ENCODE results near the gene ADAMTSL1. TPM values are rescaled to one million over a fixed set of nuclear protein-coding genes. Genes with fewer than 3 reads are reported as not detected.

Gene ADAMTSL1
- total RNA-seq, 1 donor from 2014 or later, result not detected

DNA sequence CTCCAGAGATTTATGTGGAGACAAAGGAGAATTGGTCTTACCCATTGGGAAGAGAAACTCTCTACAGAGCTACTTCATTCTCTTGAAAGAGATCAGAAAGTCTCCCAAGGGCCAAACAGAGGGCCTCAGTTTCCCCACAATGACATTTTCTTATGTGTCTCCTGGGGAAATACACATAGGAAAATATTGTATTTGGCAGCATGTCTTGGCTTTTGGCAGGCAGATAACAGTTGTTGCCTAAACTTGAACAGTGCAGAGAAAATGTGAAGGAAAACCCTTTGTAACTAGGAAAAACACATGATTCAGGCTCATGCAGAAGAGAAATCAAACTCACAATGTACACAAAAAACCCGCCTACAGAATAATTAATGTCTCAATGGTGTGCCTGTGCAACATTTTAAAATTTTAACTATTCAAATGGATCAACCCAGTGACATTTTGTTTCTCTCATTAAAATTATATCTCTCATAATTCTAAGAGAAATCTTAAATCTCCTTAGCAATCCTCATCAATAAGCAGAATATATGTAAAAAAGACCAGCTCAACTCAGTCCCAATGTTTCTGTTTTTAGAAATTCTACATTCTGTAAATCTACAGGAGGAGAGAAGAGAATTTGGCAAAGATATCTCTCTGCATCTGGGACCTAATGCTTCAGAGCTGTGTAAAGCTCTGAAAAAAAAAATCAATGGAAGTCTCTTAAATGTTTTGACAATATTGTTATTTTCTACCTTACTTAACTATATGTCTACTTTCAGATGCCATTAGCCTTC is 205.1 kb downstream of the ADAMTSL1 start:
- no peak overlapping the region for H3K4me3 Mint-ChIP-seq (ENCODE audit: low read depth)
- no peaks in the 10 kb centered on the region for H3K9me3 Mint-ChIP-seq

DNA sequence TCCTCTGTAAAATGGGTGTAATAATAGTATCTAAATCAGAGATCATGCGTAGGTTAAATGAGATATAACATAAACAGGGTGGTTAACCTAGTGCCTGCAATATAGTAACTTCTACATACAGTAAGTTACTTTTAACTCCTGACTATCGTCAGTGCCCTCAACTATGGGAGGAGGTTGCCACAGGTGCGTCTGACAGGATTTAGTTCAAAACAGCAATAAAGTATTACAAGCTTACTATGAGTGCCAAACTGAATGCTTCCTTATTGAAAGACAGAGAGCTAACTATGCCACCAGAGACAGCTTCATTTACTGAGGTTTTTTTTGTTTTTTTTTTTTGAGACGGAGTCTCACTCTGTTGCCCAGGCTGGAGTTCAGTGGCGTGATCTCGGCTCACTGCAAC is 209.0 kb downstream of the ADAMTSL1 start:
- no peaks in the 10 kb centered on the region for H3K9me3 Mint-ChIP-seq
- H3K4me3 Mint-ChIP-seq (ENCODE audit: low read depth), result no peak overlapping the region
- DNase-seq (ENCODE audit: low spot score), result no peak
- no peaks in the 10 kb centered on the region for H3K36me3 Mint-ChIP-seq (ENCODE audit: low read depth)
- intact Hi-C loops (cut with micrococcal nuclease), result no loop called here
- no peaks in the 10 kb centered on the region for H3K27me3 Mint-ChIP-seq (ENCODE audit: low read depth)
- H3K27ac Mint-ChIP-seq, result no peak overlapping the region
- H3K4me1 Mint-ChIP-seq (ENCODE audit: low read depth), result no peaks in the 10 kb centered on the region

More for the DNA sequence above, 205.1 kb downstream of the ADAMTSL1 start:
- intact Hi-C loops (cut with micrococcal nuclease), result no loop called here
- Mint-ChIP-seq H3K27ac (no peak overlapping the region), H3K27me3 (ENCODE audit: low read depth) (no peaks in the 10 kb centered on the region), H3K36me3 (ENCODE audit: low read depth) (no peaks in the 10 kb centered on the region), H3K4me1 (ENCODE audit: low read depth) (no peaks in the 10 kb centered on the region)
- no peak for DNase-seq (ENCODE audit: low spot score)

DNA sequence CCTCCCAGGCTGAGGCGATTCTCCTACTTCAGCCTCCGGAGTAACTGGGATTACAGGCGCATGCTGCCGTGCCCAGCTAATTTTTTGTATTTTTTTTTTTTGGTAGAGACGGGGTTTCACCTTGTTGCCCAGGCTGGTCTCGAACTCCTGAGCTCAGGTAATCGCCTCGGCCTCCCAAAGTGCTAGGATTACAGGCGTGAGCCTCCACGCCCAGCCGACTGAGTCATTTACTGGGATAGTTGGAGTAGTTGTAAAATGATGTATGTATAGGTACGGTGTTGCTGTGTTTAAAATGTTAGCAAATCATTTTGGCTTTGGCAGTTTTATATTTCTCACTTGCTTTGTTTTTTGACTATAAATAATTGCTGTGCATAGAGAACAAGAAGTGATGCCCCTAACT is 209.4 kb downstream of the ADAMTSL1 start:
- H3K27ac Mint-ChIP-seq, result no peak overlapping the region
- intact Hi-C loops (cut with micrococcal nuclease), result no loop called here
- no peaks in the 10 kb centered on the region for H3K36me3 Mint-ChIP-seq (ENCODE audit: low read depth)
- no peaks in the 10 kb centered on the region for H3K9me3 Mint-ChIP-seq
- no peaks in the 10 kb centered on the region for H3K27me3 Mint-ChIP-seq (ENCODE audit: low read depth)
- no peak for DNase-seq (ENCODE audit: low spot score)
- H3K4me3 Mint-ChIP-seq (ENCODE audit: low read depth), result no peak overlapping the region
- no peaks in the 10 kb centered on the region for H3K4me1 Mint-ChIP-seq (ENCODE audit: low read depth)

DNA sequence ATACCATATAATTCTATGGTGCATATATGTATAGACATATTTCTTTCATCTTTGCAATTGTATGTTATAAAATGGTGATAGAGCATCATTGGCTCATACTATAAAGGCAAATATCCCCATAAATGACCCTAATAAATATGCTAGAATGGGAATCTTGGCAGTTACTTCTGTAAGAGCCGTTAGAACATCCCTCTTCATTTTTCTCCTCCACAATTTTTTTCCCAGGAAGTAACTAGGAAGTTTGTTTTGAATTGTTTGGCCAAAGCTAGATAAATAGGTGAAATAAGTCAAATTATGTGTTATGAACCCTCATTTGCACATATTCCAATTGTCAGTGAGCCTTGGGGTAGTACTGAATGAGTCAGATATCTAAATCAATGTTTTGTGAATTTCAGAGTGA is 209.9 kb downstream of the ADAMTSL1 start:
- Mint-ChIP-seq H3K4me3 (ENCODE audit: low read depth) (no peak overlapping the region), H3K4me1 (ENCODE audit: low read depth) (no peaks in the 10 kb centered on the region), H3K9me3 (no peaks in the 10 kb centered on the region), H3K27me3 (ENCODE audit: low read depth) (no peaks in the 10 kb centered on the region), H3K27ac (no peak overlapping the region), H3K36me3 (ENCODE audit: low read depth) (no peaks in the 10 kb centered on the region)
- intact Hi-C loops (cut with micrococcal nuclease), result no loop called here
- DNase-seq (ENCODE audit: low spot score), result no peak

DNA sequence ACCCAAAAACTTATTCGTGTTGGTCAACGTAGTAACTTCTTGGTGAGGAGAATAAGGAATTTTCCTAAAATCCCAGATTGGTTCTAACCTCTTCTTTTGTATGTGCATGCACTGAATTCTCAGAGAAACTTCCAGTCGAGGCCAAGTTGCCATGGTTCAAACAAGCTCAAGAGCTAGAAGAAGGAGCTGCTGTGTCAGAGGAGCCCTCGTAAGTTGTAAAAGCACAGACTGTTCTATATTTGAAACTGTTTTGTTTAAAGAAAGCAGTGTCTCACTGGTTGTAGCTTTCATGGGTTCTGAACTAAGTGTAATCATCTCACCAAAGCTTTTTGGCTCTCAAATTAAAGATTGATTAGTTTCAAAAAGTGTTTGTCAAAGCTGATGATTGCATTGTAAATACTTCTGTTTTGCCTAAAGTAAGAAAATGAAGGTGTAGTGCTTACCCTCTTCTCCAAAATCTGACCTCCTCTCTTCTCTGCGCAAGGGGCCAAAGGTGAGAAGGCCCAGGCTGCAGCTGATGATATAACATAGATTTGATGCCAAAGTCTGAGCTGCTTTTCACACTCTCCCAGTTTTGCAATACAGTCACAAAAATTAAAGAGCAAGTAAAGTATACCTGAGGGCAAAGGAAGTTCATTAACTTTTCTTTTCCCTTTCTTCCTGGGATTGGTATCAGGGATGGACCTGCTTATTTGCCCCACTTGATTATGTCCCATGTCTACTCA is 210.8 kb downstream of the ADAMTSL1 start:
- no peaks in the 10 kb centered on the region for H3K36me3 Mint-ChIP-seq (ENCODE audit: low read depth)
- intact Hi-C loops (cut with micrococcal nuclease), result no loop called here
- no peaks in the 10 kb centered on the region for H3K4me1 Mint-ChIP-seq (ENCODE audit: low read depth)
- DNase-seq (ENCODE audit: low spot score), result no peak
- no peak overlapping the region for H3K27ac Mint-ChIP-seq
- H3K27me3 Mint-ChIP-seq (ENCODE audit: low read depth), result no peaks in the 10 kb centered on the region
- H3K4me3 Mint-ChIP-seq (ENCODE audit: low read depth), result no peak overlapping the region
- H3K9me3 Mint-ChIP-seq, result no peaks in the 10 kb centered on the region

DNA sequence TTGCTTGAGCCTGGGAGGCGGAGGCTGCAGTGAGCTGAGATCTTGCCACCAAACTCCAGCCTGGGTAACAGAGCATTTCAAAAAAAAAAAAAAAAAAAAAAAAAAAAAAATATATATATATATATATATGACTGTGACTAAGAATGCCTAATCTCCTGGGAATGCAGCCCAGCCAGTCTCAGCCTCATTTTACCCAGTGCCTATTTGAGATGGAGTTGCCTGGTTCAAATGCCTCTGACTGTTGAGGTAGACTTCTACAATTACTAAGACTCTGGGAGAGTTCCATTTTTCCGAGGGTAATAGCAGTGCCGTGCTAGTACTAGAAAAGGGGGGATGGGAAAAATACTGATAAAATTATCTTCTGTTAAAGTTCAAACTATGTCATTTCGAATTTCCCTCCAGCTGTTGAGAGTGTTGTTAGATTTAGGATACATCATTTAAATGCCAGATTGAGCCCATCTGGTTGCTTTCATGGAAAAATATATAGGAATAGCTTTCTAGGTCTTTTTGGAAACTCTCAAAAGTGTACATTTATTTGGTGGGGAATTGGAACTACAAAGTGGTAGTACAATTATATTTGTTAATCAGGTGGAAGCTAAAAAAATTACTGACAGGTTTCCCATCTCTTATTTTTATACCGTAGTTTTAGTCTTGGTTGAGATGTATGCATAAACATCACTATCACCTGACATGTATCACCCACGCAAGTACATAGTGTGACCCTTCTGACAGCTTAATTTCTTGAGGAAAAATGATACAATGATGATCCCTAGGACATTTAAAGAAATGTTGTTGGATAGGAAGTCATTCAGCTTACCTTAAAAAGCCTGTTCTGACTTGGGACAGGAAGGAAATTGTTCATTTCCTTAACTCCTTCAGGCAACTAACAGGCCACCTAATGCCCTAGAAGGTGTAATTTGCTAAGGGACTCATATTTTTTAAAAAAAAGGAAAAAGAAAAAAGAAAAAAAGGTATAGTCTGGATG is 214.9 kb downstream of the ADAMTSL1 start:
- Mint-ChIP-seq H3K4me1 (ENCODE audit: low read depth) (no peaks in the 10 kb centered on the region), H3K9me3 (no peaks in the 10 kb centered on the region), H3K27me3 (ENCODE audit: low read depth) (no peaks in the 10 kb centered on the region), H3K27ac (no peak overlapping the region), H3K4me3 (ENCODE audit: low read depth) (no peak overlapping the region), H3K36me3 (ENCODE audit: low read depth) (no peaks in the 10 kb centered on the region)
- DNase-seq (ENCODE audit: low spot score), result no peak
- intact Hi-C loops (cut with micrococcal nuclease), result no loop called here

DNA sequence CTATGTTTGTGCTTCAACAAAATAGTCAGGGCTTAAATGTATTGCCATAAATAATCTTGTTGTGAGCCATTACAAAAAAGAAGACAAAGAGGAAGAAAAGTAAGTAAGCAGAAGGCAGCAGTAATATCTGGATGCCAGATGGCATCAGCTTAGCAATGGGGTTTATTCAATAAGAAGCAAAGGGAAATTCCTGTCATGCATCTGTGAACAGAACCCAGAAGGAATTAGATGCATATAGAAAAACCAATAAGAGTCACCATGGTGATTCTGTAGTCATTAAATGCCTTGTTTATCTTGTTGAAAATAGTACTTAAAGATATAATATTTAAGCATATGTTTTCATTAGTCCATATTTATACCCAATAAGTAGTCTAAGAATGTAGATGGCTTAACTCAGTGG is 216.0 kb downstream of the ADAMTSL1 start:
- H3K36me3 Mint-ChIP-seq (ENCODE audit: low read depth), result no peaks in the 10 kb centered on the region
- no peaks in the 10 kb centered on the region for H3K4me1 Mint-ChIP-seq (ENCODE audit: low read depth)
- no peaks in the 10 kb centered on the region for H3K9me3 Mint-ChIP-seq
- H3K27ac Mint-ChIP-seq, result no peak overlapping the region
- no peaks in the 10 kb centered on the region for H3K27me3 Mint-ChIP-seq (ENCODE audit: low read depth)
- no peak for DNase-seq (ENCODE audit: low spot score)
- intact Hi-C loops (cut with micrococcal nuclease), result no loop called here
- H3K4me3 Mint-ChIP-seq (ENCODE audit: low read depth), result no peak overlapping the region

DNA sequence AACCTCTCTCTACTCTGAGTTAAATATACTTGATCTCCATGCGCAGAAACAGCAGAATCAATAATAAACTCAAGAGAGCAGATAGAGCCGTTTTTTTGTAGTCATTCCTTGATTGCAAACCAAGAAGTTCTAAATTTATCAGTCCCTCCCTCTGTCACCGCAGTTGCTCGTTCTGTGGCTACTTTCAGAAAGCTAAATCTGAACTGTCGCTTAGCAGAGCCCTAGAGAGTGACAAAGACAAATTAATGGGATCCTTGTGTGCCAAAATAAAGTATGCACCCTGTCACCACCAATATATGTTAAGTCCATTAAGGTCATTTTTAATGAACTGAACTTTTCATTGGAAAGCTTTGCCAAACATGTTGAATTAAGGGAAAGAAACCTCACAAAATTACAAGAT is 218.3 kb downstream of the ADAMTSL1 start:
- H3K4me3 Mint-ChIP-seq (ENCODE audit: low read depth), result no peak overlapping the region
- peaks cover 12% of the 10 kb centered on the region for H3K9me3 Mint-ChIP-seq
- no peak for DNase-seq (ENCODE audit: low spot score)
- no peaks in the 10 kb centered on the region for H3K36me3 Mint-ChIP-seq (ENCODE audit: low read depth)
- no peaks in the 10 kb centered on the region for H3K27me3 Mint-ChIP-seq (ENCODE audit: low read depth)
- H3K27ac Mint-ChIP-seq, result no peak overlapping the region
- H3K4me1 Mint-ChIP-seq (ENCODE audit: low read depth), result no peaks in the 10 kb centered on the region
- intact Hi-C loops (cut with micrococcal nuclease), result no loop called here

DNA sequence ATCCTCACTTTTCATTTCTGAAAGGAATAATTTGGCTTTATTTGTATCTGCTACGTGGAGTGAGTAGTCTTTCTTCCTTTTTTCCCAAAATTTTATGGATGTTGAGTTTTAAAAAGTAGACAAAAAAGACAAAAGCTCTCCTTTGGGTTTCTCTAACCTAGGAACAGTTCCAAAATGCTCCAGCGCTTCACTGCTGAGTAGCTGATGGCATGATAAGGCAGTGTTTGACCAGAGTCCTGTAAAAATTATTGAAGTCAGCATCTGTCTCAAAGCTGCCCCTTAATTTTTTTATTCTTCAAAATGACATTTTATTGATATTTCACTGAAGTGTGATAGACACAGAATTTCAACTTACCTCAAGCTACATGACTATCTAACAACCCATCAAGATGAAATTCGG is 219.0 kb downstream of the ADAMTSL1 start:
- no peak overlapping the region for H3K27ac Mint-ChIP-seq
- H3K27me3 Mint-ChIP-seq (ENCODE audit: low read depth), result no peaks in the 10 kb centered on the region
- intact Hi-C loops (cut with micrococcal nuclease), result no loop called here
- H3K36me3 Mint-ChIP-seq (ENCODE audit: low read depth), result no peaks in the 10 kb centered on the region
- H3K4me1 Mint-ChIP-seq (ENCODE audit: low read depth), result no peaks in the 10 kb centered on the region
- H3K9me3 Mint-ChIP-seq, result peaks cover 12% of the 10 kb centered on the region
- no peak overlapping the region for H3K4me3 Mint-ChIP-seq (ENCODE audit: low read depth)
- no peak for DNase-seq (ENCODE audit: low spot score)

DNA sequence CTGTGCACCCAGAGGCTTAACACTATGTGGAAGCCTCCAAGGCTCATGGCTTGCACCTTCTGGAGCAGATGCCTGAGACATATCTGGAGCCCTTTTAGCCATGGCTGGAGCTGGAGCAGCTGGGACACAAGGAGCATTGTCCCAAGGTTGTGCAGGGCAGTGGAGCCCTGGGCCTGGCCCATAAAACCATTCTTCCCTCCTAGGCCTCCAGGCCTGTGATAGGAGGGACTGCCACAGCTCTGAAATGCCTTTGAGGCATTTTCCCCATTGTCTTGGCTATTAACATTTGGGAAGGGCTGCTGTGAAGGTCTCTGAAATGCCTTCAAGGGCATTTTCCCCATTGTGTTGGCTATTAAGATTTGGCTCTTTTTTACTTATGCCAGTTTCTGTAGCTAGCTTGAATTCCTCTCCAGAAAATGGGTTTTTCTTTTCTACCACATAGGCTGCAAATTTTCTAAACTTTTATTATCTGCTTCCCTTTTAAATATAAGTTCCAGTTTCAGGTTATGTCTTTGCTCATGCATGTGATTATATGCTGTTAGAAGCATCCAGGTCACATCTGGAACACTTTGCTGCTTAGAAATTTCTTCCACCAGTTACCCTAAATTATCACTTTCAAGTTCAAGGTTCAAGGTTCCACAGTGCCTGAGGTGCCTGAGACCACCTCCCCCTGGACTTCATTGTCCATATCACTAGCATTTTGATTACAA is 221.2 kb downstream of the ADAMTSL1 start:
- Mint-ChIP-seq H3K4me1 (ENCODE audit: low read depth) (no peaks in the 10 kb centered on the region), H3K4me3 (ENCODE audit: low read depth) (no peak overlapping the region), H3K9me3 (peaks cover 12% of the 10 kb centered on the region), H3K27ac (no peak overlapping the region), H3K27me3 (ENCODE audit: low read depth) (no peaks in the 10 kb centered on the region), H3K36me3 (ENCODE audit: low read depth) (no peaks in the 10 kb centered on the region)
- no peak for DNase-seq (ENCODE audit: low spot score)
- intact Hi-C loops (cut with micrococcal nuclease), result no loop called here

DNA sequence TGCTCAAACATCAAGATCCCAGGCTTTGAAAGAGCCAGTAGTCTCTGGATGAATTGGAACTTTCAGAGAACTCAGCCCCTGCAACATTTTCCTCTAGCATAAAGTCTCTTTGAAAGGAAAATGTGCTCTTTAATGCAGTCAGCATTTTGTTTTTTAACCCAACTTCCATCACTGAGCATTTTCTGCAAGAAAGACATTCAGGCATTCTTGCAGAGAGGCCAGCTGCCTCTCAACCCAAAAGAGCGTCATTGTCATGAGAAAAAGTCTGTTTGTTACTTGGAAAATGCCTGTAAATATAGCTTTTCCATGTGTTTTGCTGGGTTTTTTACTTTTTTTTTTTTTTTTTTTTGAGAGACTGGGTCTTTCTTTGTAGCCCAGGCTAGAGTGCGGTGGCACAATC is 225.0 kb downstream of the ADAMTSL1 start:
- no peaks in the 10 kb centered on the region for H3K4me1 Mint-ChIP-seq (ENCODE audit: low read depth)
- no peaks in the 10 kb centered on the region for H3K36me3 Mint-ChIP-seq (ENCODE audit: low read depth)
- no peak for DNase-seq (ENCODE audit: low spot score)
- H3K4me3 Mint-ChIP-seq (ENCODE audit: low read depth), result no peak overlapping the region
- no peaks in the 10 kb centered on the region for H3K27me3 Mint-ChIP-seq (ENCODE audit: low read depth)
- peaks cover 12% of the 10 kb centered on the region for H3K9me3 Mint-ChIP-seq
- no peak overlapping the region for H3K27ac Mint-ChIP-seq
- intact Hi-C loops (cut with micrococcal nuclease), result no loop called here

DNA sequence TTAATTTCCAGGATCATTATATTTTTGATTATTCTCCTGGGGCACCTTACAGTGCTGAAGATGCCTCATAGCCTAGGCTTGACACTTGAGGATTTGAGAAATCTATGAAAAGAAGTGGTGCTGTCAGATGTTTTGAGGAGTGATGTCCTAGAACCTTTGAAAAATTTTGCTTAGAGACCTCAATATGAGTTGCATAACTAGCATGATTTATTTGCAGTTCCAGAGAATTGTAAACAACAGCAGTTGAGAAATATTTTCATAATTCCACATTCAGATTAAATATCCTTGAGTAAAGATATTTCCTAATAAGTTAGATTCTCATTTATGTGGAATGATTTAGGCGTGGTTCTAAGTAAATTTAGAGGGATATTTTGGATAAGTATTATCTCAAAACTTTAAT is 225.8 kb downstream of the ADAMTSL1 start:
- no peak for DNase-seq (ENCODE audit: low spot score)
- intact Hi-C loops (cut with micrococcal nuclease), result no loop called here
- H3K27me3 Mint-ChIP-seq (ENCODE audit: low read depth), result no peaks in the 10 kb centered on the region

More for the DNA sequence above, 225.8 kb downstream of the ADAMTSL1 start:
- Mint-ChIP-seq H3K4me1 (ENCODE audit: low read depth) (no peaks in the 10 kb centered on the region), H3K36me3 (ENCODE audit: low read depth) (no peaks in the 10 kb centered on the region), H3K4me3 (ENCODE audit: low read depth) (no peak overlapping the region), H3K27ac (no peak overlapping the region), H3K9me3 (peaks cover 12% of the 10 kb centered on the region)
